Fibroblast of the aortic adventitia (primary cell): ENCODE results near the gene MYO5A. TPM values are rescaled to one million over a fixed set of nuclear protein-coding genes. Genes with fewer than 3 reads are reported as not detected.
"Not testable (repeated sequence)": the region's sequence is repeated elsewhere in the genome, so short reads cannot be mapped to it uniquely, and the experiment has no call there.

Experiments
- DNase-seq: peaks from one replicate; pipeline ENCODE4 v3.0.0-alpha.2; 2010; ENCODE audit warnings: low read depth
- H3K4me3 ChIP-seq: 2 replicates; pipeline ENCODE4 v1.5.1; 2011; ENCODE audit warnings: low read depth, mild to moderate bottlenecking, control low read depth, low read length, moderate library complexity
- total RNA-seq: library from RNA; depleted of rRNA; stranded (reverse); fragments of >200 nt; gene quantifications from 2 replicates; pipeline ENCODE4 v1.2.3, GENCODE V29; 2012; ENCODE audit warnings: low replicate concordance
- TF ChIP-seq, protein P1 (sequence below): IDR thresholded peaks from 2 replicates; pipeline ENCODE4 v1.5.1; 2011; ENCODE audit warnings: mild to moderate bottlenecking, low read length, control low read depth, inconsistent platforms; ENCODE audit not compliant: insufficient read depth

MYO5A gene
- total RNA-seq, 1 donor: 80.3 TPM

DNA sequence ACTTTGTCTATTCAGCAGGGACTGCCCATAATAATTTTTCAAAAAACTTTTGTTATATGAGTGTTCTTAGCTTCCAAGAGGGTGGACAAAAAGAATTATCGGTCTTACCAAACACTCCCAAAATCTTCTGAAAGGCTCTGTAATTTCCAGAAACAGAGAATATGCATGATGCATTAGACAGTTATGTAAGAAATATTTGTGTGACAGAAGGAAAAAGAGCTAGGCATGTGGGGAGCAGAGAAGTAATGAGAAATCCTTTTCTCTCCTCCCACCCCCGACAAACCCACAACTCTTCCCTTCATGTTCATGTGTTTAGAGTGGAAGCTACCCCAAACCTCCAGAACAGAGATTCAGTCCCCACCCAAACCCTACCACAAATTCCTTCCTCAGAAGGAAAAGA is 86.8 kb downstream of the MYO5A start:
- TF ChIP-seq, protein P1, sequence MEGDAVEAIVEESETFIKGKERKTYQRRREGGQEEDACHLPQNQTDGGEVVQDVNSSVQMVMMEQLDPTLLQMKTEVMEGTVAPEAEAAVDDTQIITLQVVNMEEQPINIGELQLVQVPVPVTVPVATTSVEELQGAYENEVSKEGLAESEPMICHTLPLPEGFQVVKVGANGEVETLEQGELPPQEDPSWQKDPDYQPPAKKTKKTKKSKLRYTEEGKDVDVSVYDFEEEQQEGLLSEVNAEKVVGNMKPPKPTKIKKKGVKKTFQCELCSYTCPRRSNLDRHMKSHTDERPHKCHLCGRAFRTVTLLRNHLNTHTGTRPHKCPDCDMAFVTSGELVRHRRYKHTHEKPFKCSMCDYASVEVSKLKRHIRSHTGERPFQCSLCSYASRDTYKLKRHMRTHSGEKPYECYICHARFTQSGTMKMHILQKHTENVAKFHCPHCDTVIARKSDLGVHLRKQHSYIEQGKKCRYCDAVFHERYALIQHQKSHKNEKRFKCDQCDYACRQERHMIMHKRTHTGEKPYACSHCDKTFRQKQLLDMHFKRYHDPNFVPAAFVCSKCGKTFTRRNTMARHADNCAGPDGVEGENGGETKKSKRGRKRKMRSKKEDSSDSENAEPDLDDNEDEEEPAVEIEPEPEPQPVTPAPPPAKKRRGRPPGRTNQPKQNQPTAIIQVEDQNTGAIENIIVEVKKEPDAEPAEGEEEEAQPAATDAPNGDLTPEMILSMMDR: no peak
- peak; percentile 73 for DNase-seq
- H3K4me3 ChIP-seq: no peak overlapping the region

- H3K4me3 ChIP-seq: no peak overlapping the region
- no peak for DNase-seq
- TF ChIP-seq, protein P1: no peak
Measured at GRCh38 chr15:52440946-52441345, 87.7 kb downstream of the MYO5A start.

DNA sequence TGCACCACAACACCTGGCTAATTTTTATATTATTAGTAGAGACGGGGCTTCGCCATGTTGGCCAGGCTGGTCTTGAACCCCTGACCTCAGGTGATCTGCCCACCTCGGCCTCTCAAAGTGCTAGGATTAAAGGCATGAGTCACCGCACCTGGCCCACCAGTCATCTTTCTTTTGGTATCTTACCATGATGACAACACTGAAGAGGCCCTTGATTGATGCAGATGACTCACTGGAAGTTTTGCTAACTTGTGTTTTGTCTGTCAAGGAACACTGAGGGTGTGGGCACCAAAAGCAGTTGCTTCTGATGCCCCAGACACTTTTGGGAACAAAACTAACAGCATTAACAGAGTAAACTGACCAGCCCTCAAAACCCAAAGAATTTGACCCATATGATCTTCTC is 88.3 kb downstream of the MYO5A start:
- peak; percentile 29 for DNase-seq
- TF ChIP-seq, protein P1: no peak

DNA sequence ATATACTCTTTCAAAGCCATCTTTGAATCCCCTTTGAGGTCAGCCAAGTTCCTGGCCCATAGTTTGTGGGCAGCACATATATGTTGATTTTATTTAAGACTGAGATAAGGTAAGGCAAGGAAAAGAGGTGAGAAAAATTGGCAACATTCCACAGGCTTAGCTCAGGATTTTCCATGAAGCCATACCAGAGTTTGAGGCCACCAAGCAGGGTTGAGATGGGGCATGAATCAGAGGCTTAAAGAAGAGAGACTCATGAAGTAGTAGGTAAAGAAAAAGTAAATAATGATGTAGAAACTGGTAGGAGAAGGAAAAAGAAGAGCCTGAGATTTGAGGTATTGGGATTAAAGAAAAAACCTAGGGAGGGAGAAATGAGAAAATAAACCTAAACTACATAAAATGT is 89.2 kb downstream of the MYO5A start:
- DNase-seq: no peak
- no peak overlapping the region for H3K4me3 ChIP-seq
- TF ChIP-seq, protein P1: no peak

More for the DNA sequence above, 88.3 kb downstream of the MYO5A start:
- H3K4me3 ChIP-seq: no peak overlapping the region

GRCh38 chr15:52439042-52439441 is 89.6 kb downstream of the MYO5A start:
- not testable (repeated sequence) for DNase-seq, H3K4me3 ChIP-seq

- H3K4me3 ChIP-seq: no peak overlapping the region
- TF ChIP-seq, protein P1: no peak
- no peak for DNase-seq
Measured at GRCh38 chr15:52438047-52438446, 90.6 kb downstream of the MYO5A start.

DNA sequence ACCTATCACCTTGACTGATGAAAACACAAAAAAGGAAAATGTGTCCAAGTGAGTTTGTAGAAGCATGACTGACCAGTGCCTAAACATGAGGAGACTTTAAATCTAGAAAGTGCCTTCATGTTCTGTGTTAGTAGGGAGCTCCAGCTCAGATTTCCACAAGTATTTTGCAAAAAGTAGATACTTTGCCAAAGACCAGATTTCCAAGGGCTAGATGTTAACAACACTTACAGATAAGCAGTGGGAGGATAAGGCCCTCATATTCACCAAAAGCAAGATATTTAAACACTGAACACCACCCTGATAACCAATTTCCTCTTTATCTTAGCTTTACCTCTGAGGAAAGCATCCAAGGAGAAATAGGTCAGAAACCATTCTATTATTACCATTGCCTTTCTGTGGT is 91.0 kb downstream of the MYO5A start:
- peak; percentile 66 for DNase-seq
- H3K4me3 ChIP-seq: no peak overlapping the region
- TF ChIP-seq, protein P1: no peak
